ENCODE results near the gene OXNAD1. TPM values are rescaled to one million over a fixed set of nuclear protein-coding genes. Genes with fewer than 3 reads are reported as not detected.
A peak's percentile ranks its signal among the peaks of the same experiment; 100 is the strongest.

The OXNAD1 gene
- total and polyA plus RNA-seq, 2 donors (not counting 1 experiment from before 2014, with no cell fraction given) = 6.4 to 10.4 TPM

DNA sequence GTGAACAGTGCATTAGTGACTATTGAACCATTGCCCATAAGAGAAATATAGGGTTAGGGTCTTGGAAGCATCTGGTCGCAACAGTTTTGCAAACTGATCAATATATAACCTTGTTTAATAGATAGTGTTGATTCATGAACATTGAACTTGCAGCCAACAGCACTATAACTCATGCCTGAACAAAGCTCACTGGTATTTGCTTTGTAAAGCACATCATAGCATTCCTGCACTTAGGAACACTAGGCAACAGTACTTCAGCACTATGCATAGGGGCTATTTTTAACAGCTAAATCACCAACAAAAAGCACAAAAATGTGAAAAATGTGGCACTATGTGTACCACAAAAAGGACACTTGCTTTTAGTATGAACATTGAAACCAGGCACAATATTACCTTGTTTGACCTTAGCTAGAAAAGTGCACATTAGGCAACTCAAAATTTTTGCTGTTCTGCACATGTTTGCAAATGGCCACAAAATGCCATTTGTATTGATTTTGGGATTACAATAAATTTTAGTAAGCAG is 68.0 kb downstream of the OXNAD1 start:
- peak in 1 of 2 donors; percentile 84 for DNase-seq (ENCODE audit: low read depth in 2 of 2)
- Histone ChIP-seq H3K79me2 (ENCODE audit: control insufficient read depth, insufficient read depth, low read length) (no peaks in the 10 kb centered on the region), H3K9ac (ENCODE audit: insufficient read depth, low read length) (no peak overlapping the region), H3K4me1 (ENCODE audit: control insufficient read depth, extremely low read depth, insufficient read depth, low read length) (peaks cover 1% of the 10 kb centered on the region), H3K4me3 (replicated peaks in 1 of 4; ENCODE audit: control extremely low read depth in 1 of 4, insufficient read depth in 1 of 4, low read depth in 3 of 4, low read length in 4 of 4) (no peak overlapping the region), H3K4me2 (ENCODE audit: extremely low read depth, insufficient read depth, low read length) (no peak overlapping the region), H3K36me3 (ENCODE audit: control insufficient read depth, insufficient read depth, low read length) (no peaks in the 10 kb centered on the region), H3K9me3 (ENCODE audit: control insufficient read depth, insufficient read depth, low read depth, low read length) (no peaks in the 10 kb centered on the region), H3K27me3 (ENCODE audit: control insufficient read depth, insufficient read depth, low read length) (no peaks in the 10 kb centered on the region), H4K20me1 (ENCODE audit: control insufficient read depth, extremely low read depth, insufficient read depth, low read length) (no peaks in the 10 kb centered on the region), H2AFZ (ENCODE audit: low read length) (no peak overlapping the region), H3K27ac (ENCODE audit: insufficient read depth, low read length) (no peak overlapping the region)
- TF ChIP-seq EZH2 (IDR thresholded peaks at IDR 0.05; ENCODE audit: low read length, missing control alignments) = no peak
- TF ChIP-seq, protein P1, sequence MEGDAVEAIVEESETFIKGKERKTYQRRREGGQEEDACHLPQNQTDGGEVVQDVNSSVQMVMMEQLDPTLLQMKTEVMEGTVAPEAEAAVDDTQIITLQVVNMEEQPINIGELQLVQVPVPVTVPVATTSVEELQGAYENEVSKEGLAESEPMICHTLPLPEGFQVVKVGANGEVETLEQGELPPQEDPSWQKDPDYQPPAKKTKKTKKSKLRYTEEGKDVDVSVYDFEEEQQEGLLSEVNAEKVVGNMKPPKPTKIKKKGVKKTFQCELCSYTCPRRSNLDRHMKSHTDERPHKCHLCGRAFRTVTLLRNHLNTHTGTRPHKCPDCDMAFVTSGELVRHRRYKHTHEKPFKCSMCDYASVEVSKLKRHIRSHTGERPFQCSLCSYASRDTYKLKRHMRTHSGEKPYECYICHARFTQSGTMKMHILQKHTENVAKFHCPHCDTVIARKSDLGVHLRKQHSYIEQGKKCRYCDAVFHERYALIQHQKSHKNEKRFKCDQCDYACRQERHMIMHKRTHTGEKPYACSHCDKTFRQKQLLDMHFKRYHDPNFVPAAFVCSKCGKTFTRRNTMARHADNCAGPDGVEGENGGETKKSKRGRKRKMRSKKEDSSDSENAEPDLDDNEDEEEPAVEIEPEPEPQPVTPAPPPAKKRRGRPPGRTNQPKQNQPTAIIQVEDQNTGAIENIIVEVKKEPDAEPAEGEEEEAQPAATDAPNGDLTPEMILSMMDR (conservative IDR thresholded peaks at IDR 0.05 in 1 of 2, IDR thresholded peaks at IDR 0.05 in 1 of 2; ENCODE audit: low read depth in 1 of 2, low read length in 2 of 2) = no peak

DNA sequence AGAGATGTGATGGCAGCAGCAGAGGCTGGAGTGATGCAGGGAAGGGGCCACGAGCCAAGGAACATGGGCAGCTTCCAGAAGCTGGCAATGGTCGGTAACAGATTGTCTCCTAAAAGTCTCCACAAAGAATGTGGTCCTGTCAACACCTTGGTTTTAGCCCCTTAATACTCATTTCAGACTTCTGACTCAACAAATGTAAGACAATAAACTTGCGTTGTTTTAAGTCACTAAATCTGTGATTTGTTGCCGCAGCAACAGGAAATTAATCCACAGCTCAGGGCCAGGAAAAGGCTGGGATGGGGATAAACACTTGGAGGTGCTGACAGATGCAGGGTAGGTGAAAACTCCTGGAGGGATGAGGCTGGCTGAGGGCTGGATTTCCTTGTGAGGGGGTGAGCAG is 69.9 kb downstream of the OXNAD1 start:
- no peak overlapping the region for H3K9ac ChIP-seq (ENCODE audit: insufficient read depth, low read length)
- H3K27ac ChIP-seq (ENCODE audit: insufficient read depth, low read length) = no peak overlapping the region
- no peaks in the 10 kb centered on the region for H3K79me2 ChIP-seq (ENCODE audit: control insufficient read depth, insufficient read depth, low read length)
- no peaks in the 10 kb centered on the region for H3K36me3 ChIP-seq (ENCODE audit: control insufficient read depth, insufficient read depth, low read length)
- TF ChIP-seq, protein P1 (conservative IDR thresholded peaks at IDR 0.05 in 1 of 2, IDR thresholded peaks at IDR 0.05 in 1 of 2; ENCODE audit: low read depth in 1 of 2, low read length in 2 of 2) = no peak
- H3K9me3 ChIP-seq (ENCODE audit: control insufficient read depth, insufficient read depth, low read depth, low read length) = no peaks in the 10 kb centered on the region
- DNase-seq (ENCODE audit: low read depth in 2 of 2) = peak in 1 of 2 donors; percentile 32
- H3K4me2 ChIP-seq (ENCODE audit: extremely low read depth, insufficient read depth, low read length) = no peak overlapping the region
- H4K20me1 ChIP-seq (ENCODE audit: control insufficient read depth, extremely low read depth, insufficient read depth, low read length) = no peaks in the 10 kb centered on the region
- no peak overlapping the region for H2AFZ ChIP-seq (ENCODE audit: low read length)
- no peak overlapping the region for H3K4me3 ChIP-seq (replicated peaks in 1 of 4; ENCODE audit: control extremely low read depth in 1 of 4, insufficient read depth in 1 of 4, low read depth in 3 of 4, low read length in 4 of 4)
- H3K27me3 ChIP-seq (ENCODE audit: control insufficient read depth, insufficient read depth, low read length) = no peaks in the 10 kb centered on the region
- peaks cover 9% of the 10 kb centered on the region for H3K4me1 ChIP-seq (ENCODE audit: control insufficient read depth, extremely low read depth, insufficient read depth, low read length)

DNA sequence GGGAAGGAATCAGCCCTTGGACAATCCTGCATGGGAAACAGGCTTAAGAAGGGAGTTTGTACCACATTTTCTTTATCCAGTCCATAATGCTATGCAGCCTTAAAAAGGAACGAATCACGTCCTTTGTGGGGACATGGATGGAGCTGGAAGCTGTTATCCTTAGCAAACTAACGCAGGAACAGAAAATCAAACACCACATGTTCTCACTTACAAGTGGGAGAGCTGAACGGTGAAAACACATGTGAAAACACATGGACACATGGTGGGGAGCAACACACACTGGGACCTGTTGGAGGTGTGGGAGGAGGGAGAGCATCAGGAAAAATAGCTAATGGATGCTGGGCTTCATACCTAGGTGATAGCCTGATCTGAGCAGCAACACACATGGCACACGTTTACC is 70.3 kb downstream of the OXNAD1 start:
- Histone ChIP-seq H3K79me2 (ENCODE audit: control insufficient read depth, insufficient read depth, low read length) (no peaks in the 10 kb centered on the region), H3K9ac (ENCODE audit: insufficient read depth, low read length) (no peak overlapping the region), H3K4me2 (ENCODE audit: extremely low read depth, insufficient read depth, low read length) (no peak overlapping the region), H4K20me1 (ENCODE audit: control insufficient read depth, extremely low read depth, insufficient read depth, low read length) (no peaks in the 10 kb centered on the region), H3K9me3 (ENCODE audit: control insufficient read depth, insufficient read depth, low read depth, low read length) (no peaks in the 10 kb centered on the region), H3K4me1 (ENCODE audit: control insufficient read depth, extremely low read depth, insufficient read depth, low read length) (peaks cover 9% of the 10 kb centered on the region), H3K36me3 (ENCODE audit: control insufficient read depth, insufficient read depth, low read length) (no peaks in the 10 kb centered on the region), H3K27ac (ENCODE audit: insufficient read depth, low read length) (no peak overlapping the region), H2AFZ (ENCODE audit: low read length) (no peak overlapping the region), H3K4me3 (replicated peaks in 1 of 4; ENCODE audit: control extremely low read depth in 1 of 4, insufficient read depth in 1 of 4, low read depth in 3 of 4, low read length in 4 of 4) (no peak overlapping the region), H3K27me3 (ENCODE audit: control insufficient read depth, insufficient read depth, low read length) (no peaks in the 10 kb centered on the region)
- no peak for TF ChIP-seq EZH2 (IDR thresholded peaks at IDR 0.05; ENCODE audit: low read length, missing control alignments)
- TF ChIP-seq, protein P1 (conservative IDR thresholded peaks at IDR 0.05 in 1 of 2, IDR thresholded peaks at IDR 0.05 in 1 of 2; ENCODE audit: low read depth in 1 of 2, low read length in 2 of 2) = no peak
- DNase-seq (ENCODE audit: low read depth in 2 of 2) = no peak
